ENCODE results near the gene TCERG1L. TPM values are rescaled to one million over a fixed set of nuclear protein-coding genes. Genes with fewer than 3 reads are reported as not detected.

TCERG1L gene
- total and polyA plus RNA-seq, 4 donors, result 1.9 to 23.5 (median 14.9) TPM

DNA sequence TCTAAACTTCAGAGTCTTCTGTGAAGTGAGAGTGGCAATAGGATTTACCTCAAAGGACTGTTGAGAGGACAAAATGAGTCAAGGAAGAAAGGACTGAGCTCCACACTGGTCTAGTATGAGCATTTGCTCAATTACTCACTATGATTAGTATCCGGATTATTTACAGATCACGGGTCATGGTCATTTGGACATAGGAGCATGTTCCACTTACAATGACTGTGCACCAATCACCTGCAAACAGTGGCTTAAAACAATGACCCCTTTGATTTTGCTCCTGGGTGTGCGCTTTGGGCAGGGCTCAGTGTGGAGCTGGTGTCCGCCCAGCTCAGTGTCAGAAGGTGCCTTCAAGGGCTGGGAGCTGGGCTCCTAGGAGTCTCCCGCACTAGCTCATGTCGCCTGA, 225.4 kb downstream of the TCERG1L start:
- no peaks in the 10 kb centered on the region for H3K27me3 ChIP-seq (ENCODE audit: control insufficient read depth, insufficient read depth, low read length)
- no peak overlapping the region for H3K4me3 ChIP-seq (ENCODE audit: low read depth, low read length)
- no peak for DNase-seq (ENCODE audit: low read depth in 4 of 6, low spot score in 6 of 6)
- peaks cover 17% of the 10 kb centered on the region for H3K4me1 ChIP-seq (ENCODE audit: control insufficient read depth, insufficient read depth, low read length)
- WGBS (ENCODE audit: insufficient coverage), result 97% methylated on average over 6 of the region's 6 CpGs
- no peak overlapping the region for H3K27ac ChIP-seq (ENCODE audit: low read depth, low read length)
- no peaks in the 10 kb centered on the region for H3K36me3 ChIP-seq (ENCODE audit: control insufficient read depth, insufficient read depth, low read length)
- H3K9me3 ChIP-seq (ENCODE audit: control insufficient read depth, insufficient read depth, low read length), result no peaks in the 10 kb centered on the region

DNA sequence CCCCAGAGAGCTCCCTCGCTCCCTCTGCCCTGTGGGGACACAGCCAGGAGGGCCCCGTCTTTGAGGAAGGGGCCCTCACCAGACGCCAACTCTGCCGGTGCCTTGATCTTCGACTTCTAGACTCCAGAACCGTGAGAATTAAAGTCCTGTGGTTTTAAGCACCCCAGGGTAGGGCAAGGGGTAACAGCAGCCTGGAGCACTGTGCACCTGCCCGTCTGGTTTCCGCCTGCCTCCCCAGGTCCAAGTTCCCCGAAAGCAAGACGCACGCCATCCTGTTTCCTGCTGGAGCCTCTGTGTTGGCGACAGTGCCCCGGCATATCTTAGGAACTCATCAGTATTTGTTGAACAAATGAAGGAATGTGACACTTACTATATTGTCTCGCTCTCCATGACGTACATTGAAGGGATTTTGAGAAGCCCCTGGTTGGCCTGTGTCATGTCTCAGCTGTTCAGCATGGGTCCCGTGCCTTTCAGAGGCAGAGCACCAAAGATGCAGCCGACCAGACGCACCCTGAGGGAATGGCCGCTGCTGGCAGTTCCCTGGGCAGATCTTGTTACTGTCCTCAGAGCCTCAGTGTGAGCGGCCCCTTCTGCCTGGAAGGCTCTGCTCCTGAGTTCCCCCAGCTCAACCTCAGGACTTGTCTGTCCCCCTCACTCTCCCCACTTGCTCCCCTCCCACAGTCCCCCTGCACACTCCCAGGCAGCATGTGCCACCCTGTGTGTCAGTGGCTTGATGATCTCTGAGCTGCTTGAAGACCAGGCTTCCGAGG, 226.2 kb downstream of the TCERG1L start:
- 82% methylated on average over 21 of the region's 21 CpGs for WGBS (ENCODE audit: insufficient coverage)
- DNase-seq (ENCODE audit: low read depth in 4 of 6, low spot score in 6 of 6), result no peak
- H3K27me3 ChIP-seq (ENCODE audit: control insufficient read depth, insufficient read depth, low read length), result no peaks in the 10 kb centered on the region
- peaks cover 17% of the 10 kb centered on the region for H3K4me1 ChIP-seq (ENCODE audit: control insufficient read depth, insufficient read depth, low read length)
- H3K4me3 ChIP-seq (ENCODE audit: low read depth, low read length), result no peak overlapping the region
- no peak overlapping the region for H3K27ac ChIP-seq (ENCODE audit: low read depth, low read length)
- no peaks in the 10 kb centered on the region for H3K9me3 ChIP-seq (ENCODE audit: control insufficient read depth, insufficient read depth, low read length)
- no peaks in the 10 kb centered on the region for H3K36me3 ChIP-seq (ENCODE audit: control insufficient read depth, insufficient read depth, low read length)

DNA sequence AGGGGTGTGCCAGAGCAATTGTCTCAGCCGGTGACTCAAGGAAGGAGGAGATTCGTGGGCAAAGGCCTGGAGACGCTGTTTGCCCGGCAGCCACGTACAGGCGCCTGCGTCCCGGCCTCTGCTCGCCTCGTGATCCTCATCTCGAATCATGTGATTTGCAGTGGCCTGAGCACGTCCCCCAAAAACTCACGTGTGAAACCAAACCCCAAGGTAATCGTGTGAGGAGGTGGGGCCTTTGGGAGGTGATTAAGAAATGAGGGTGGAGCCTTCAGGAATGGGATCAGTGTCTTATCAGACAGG, 226.8 kb downstream of the TCERG1L start:
- WGBS (ENCODE audit: insufficient coverage), result 87% methylated on average over 11 of the region's 14 CpGs
- no peaks in the 10 kb centered on the region for H3K9me3 ChIP-seq (ENCODE audit: control insufficient read depth, insufficient read depth, low read length)
- no peak for DNase-seq (ENCODE audit: low read depth in 4 of 6, low spot score in 6 of 6)
- H3K27me3 ChIP-seq (ENCODE audit: control insufficient read depth, insufficient read depth, low read length), result no peaks in the 10 kb centered on the region
- no peak overlapping the region for H3K4me3 ChIP-seq (ENCODE audit: low read depth, low read length)
- peaks cover 17% of the 10 kb centered on the region for H3K4me1 ChIP-seq (ENCODE audit: control insufficient read depth, insufficient read depth, low read length)
- H3K36me3 ChIP-seq (ENCODE audit: control insufficient read depth, insufficient read depth, low read length), result no peaks in the 10 kb centered on the region
- H3K27ac ChIP-seq (ENCODE audit: low read depth, low read length), result no peak overlapping the region

DNA sequence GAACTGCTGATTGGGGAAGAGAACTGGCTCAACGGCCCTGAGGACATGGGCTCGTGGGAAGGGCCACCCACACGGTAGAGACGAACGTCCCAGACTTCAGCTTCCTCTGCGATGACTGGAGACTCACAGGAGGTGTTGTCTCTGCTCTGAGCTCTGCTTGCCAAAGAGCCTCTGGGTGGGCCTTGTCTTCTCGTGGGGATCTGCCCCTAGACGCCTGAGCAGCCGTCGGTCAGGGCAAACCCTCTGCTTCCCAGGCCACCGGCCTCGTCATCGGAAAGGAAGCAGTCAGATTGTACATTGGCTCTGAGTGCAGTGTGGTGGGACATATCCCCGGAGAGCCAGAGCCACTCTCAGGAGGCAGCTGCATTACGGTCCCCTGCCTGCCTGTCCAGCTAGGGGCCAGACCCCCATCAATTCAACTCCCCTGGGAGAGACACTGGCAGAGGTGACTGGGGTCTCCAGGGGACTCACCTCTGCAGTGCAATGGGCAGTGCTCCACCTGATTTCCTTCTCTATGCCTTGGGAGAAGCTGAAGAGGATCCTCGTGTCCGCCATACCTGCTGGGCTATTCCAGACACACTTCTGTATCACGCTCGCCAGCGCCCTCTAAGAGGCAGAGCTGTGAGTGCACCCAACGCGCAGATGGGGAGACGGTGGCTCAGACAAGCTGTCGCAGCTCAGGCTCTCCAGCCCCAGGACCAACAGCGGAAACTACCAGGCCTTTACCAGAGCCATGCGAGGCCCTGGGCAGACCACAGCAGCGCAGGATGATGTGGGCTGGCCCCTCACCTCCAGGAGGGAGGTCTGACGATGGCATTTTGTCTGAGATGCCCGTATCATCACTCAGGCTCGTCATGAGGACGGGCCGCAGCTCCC, 227.4 kb downstream of the TCERG1L start:
- Histone ChIP-seq H3K27me3 (ENCODE audit: control insufficient read depth, insufficient read depth, low read length) (no peaks in the 10 kb centered on the region), H3K36me3 (ENCODE audit: control insufficient read depth, insufficient read depth, low read length) (no peaks in the 10 kb centered on the region), H3K27ac (ENCODE audit: low read depth, low read length) (no peak overlapping the region), H3K9me3 (ENCODE audit: control insufficient read depth, insufficient read depth, low read length) (no peaks in the 10 kb centered on the region), H3K4me1 (ENCODE audit: control insufficient read depth, insufficient read depth, low read length) (peaks cover 17% of the 10 kb centered on the region), H3K4me3 (ENCODE audit: low read depth, low read length) (no peak overlapping the region)
- WGBS (ENCODE audit: insufficient coverage), result 72% methylated on average over 32 of the region's 32 CpGs
- no peak for DNase-seq (ENCODE audit: low read depth in 4 of 6, low spot score in 6 of 6)

DNA sequence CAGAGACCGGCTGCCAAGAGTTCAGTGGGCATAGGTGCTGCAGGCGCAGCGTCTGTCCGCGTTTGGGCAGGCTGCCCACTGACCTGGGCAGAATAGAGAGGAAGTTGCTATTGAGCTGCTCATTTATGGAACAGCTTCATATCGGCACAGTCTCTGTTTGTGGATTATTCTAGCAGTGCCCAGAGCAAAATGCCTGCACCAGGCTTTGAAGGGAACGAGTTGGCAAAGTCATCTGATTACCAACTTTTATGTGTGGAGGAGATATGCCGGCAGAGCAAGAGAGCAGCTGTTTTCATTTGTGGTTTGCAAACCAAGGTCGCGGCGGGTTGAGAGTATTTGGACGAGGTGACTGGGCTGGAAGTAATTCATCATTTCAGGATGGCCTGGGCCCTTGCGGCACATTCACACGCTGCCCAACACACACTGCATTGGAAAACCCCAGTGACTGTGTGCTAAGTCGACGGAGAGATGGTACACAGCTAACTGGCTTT, 228.5 kb downstream of the TCERG1L start:
- H3K4me1 ChIP-seq (ENCODE audit: control insufficient read depth, insufficient read depth, low read length), result peaks cover 17% of the 10 kb centered on the region
- H3K36me3 ChIP-seq (ENCODE audit: control insufficient read depth, insufficient read depth, low read length), result no peaks in the 10 kb centered on the region
- H3K27ac ChIP-seq (ENCODE audit: low read depth, low read length), result no peak overlapping the region
- DNase-seq (ENCODE audit: low read depth in 4 of 6, low spot score in 6 of 6), result peak in 1 of 6 donors; percentile 59
- H3K9me3 ChIP-seq (ENCODE audit: control insufficient read depth, insufficient read depth, low read length), result no peaks in the 10 kb centered on the region
- 64% methylated on average over 16 of the region's 16 CpGs for WGBS (ENCODE audit: insufficient coverage)
- no peak overlapping the region for H3K4me3 ChIP-seq (ENCODE audit: low read depth, low read length)
- H3K27me3 ChIP-seq (ENCODE audit: control insufficient read depth, insufficient read depth, low read length), result no peaks in the 10 kb centered on the region

DNA sequence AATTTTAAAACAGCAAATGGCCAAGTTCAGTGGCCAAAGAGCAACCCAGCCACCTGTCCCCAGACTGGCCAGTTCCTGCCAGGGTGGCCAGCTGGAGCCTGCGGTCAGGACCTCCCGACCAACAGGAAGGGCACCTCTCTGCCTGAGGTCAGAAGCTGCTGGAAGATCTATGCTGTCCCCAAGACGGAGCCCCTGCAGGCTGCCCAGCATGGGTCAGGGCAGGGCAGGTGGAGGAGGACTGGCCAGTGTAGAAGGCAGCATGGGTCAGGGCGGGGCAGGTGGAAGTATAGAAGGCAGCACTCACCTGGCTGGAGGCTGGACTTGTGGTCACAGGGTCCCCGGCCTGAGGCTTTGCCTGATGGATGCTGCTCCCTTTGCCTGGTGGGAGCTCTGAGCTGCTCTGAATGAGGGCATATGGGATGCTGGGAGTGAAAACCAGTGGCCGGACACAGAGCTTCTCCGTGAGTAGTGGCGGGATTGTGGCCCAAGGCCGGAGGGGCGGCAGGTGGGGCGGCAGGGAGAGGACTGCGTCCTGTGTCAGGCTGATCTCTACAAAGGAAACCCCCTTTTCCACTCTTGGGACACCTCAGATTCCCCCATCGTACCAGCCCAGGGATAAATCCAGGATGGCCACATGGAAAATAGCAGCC, 229.2 kb downstream of the TCERG1L start:
- WGBS (ENCODE audit: insufficient coverage), result 92% methylated on average over 13 of the region's 13 CpGs
- Histone ChIP-seq H3K27me3 (ENCODE audit: control insufficient read depth, insufficient read depth, low read length) (no peaks in the 10 kb centered on the region), H3K4me3 (ENCODE audit: low read depth, low read length) (no peak overlapping the region)

DNA sequence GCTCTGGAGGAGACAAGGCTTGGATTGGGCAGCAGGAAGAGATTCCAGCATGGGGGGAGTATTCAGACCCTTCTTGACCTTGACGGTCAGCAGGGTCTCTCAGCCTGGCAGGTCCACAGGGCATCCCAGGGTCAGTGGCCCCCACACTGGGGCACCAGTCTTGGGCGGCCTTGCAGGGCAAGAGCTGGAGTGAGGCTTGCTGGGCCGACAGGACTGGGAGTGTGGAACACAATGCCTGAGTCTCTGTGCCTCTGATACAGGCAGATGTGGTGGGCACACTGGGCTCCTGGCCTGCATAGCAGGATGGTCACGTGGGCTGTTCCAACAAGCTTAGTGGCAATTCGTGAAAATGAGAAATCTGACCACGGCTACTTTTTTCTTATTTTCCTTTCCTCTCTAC, 229.7 kb downstream of the TCERG1L start:
- WGBS (ENCODE audit: insufficient coverage), result 90% methylated on average over 6 of the region's 6 CpGs
- Histone ChIP-seq H3K4me1 (ENCODE audit: control insufficient read depth, insufficient read depth, low read length) (peaks cover 22% of the 10 kb centered on the region), H3K27ac (ENCODE audit: low read depth, low read length) (no peak overlapping the region), H3K27me3 (ENCODE audit: control insufficient read depth, insufficient read depth, low read length) (no peaks in the 10 kb centered on the region), H3K4me3 (ENCODE audit: low read depth, low read length) (no peak overlapping the region), H3K9me3 (ENCODE audit: control insufficient read depth, insufficient read depth, low read length) (no peaks in the 10 kb centered on the region), H3K36me3 (ENCODE audit: control insufficient read depth, insufficient read depth, low read length) (no peaks in the 10 kb centered on the region)
- DNase-seq (ENCODE audit: low read depth in 4 of 6, low spot score in 6 of 6), result no peak

More for the DNA sequence above, 229.2 kb downstream of the TCERG1L start:
- peaks cover 22% of the 10 kb centered on the region for H3K4me1 ChIP-seq (ENCODE audit: control insufficient read depth, insufficient read depth, low read length)
- no peaks in the 10 kb centered on the region for H3K9me3 ChIP-seq (ENCODE audit: control insufficient read depth, insufficient read depth, low read length)
- H3K36me3 ChIP-seq (ENCODE audit: control insufficient read depth, insufficient read depth, low read length), result no peaks in the 10 kb centered on the region
- no peak overlapping the region for H3K27ac ChIP-seq (ENCODE audit: low read depth, low read length)
- DNase-seq (ENCODE audit: low read depth in 4 of 6, low spot score in 6 of 6), result no peak

DNA sequence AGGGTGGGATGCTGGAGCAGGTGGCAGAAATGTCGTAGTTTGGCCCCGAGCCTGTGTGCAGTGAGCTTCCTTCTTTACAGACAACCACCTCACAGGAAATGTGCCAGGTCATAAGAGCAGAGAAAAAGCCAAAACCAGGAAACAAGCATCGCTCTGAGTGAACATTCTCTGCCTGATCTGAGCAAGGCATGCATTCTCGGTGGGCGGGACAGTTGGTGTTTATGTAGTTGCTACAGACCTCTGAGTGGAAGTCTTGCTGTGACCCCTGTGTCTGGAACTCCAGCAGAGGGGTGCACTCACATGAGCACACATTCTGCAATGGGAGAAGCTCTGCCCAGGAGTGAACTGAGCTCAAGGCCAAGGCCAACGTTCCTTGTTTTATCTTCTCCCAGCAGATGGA, 230.1 kb downstream of the TCERG1L start:
- Histone ChIP-seq H3K4me3 (ENCODE audit: low read depth, low read length) (no peak overlapping the region), H3K27me3 (ENCODE audit: control insufficient read depth, insufficient read depth, low read length) (no peaks in the 10 kb centered on the region), H3K36me3 (ENCODE audit: control insufficient read depth, insufficient read depth, low read length) (no peaks in the 10 kb centered on the region), H3K4me1 (ENCODE audit: control insufficient read depth, insufficient read depth, low read length) (peaks cover 22% of the 10 kb centered on the region), H3K27ac (ENCODE audit: low read depth, low read length) (no peak overlapping the region), H3K9me3 (ENCODE audit: control insufficient read depth, insufficient read depth, low read length) (no peaks in the 10 kb centered on the region)
- no peak for DNase-seq (ENCODE audit: low read depth in 4 of 6, low spot score in 6 of 6)
- 75% methylated on average over 3 of the region's 6 CpGs for WGBS (ENCODE audit: insufficient coverage)

DNA sequence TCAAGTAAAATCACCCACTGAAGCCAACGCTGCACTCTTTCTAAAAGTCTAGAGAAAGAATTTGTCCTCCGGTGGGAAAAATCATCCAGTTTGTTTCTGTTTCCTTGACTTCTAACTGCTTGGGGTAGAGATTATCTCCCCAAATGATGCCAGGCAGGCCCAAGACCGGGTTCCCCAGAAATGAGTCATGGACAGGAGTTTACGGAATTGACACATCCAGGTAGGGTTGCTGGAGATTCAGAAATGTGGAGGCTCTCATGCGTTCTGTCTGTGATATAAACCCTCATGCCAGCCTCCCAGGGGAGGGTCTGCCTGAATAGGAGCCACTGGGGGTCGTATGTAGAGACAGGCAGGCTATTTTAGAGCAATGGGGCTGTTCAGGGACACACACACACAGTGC, 230.9 kb downstream of the TCERG1L start:
- H3K36me3 ChIP-seq (ENCODE audit: control insufficient read depth, insufficient read depth, low read length), result no peaks in the 10 kb centered on the region
- no peaks in the 10 kb centered on the region for H3K27me3 ChIP-seq (ENCODE audit: control insufficient read depth, insufficient read depth, low read length)
- 85% methylated on average over 5 of the region's 6 CpGs for WGBS (ENCODE audit: insufficient coverage)

More for the DNA sequence above, 230.9 kb downstream of the TCERG1L start:
- no peak for DNase-seq (ENCODE audit: low read depth in 4 of 6, low spot score in 6 of 6)
- no peaks in the 10 kb centered on the region for H3K9me3 ChIP-seq (ENCODE audit: control insufficient read depth, insufficient read depth, low read length)
- no peak overlapping the region for H3K27ac ChIP-seq (ENCODE audit: low read depth, low read length)
- H3K4me3 ChIP-seq (ENCODE audit: low read depth, low read length), result no peak overlapping the region
- H3K4me1 ChIP-seq (ENCODE audit: control insufficient read depth, insufficient read depth, low read length), result peaks cover 22% of the 10 kb centered on the region

All from spinal cord (tissue), 10 donors.